Measurements from ENCODE around the gene SMARCD1. TPM values are rescaled to one million over a fixed set of nuclear protein-coding genes. Genes with fewer than 3 reads are reported as not detected.

The SMARCD1 gene
- total RNA-seq, 1 donor from 2014 or later, result 121 TPM

DNA sequence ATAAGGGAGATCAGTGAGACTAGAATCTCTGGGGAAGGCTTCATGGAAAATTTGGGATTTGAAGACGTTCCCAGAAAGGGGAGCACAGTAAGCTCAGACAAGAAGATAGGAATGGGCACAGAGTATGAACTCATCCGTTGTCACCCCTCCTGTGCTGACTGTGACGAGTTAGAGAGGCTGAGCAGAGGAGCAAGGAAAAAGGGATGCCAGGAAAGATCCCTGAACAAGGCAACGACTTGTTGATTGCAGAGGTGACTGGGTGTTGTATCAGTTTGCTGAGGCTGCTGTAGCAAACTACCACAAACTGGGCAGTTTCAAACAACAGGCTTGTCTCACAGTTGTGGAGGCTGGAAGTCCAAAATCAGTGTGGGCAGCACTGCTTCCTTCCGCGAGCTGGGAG is 12.8 kb downstream of the SMARCD1 start:
- no peak overlapping the region for H3K4me3 ChIP-seq
- H3K4me1 ChIP-seq, result peaks cover under 1% of the 10 kb centered on the region
- H3K27me3 ChIP-seq, result no peaks in the 10 kb centered on the region
- H3K79me2 ChIP-seq (ENCODE audit: low read depth), result no peaks in the 10 kb centered on the region
- H3K27ac ChIP-seq, result no peak overlapping the region
- peaks cover 19% of the 10 kb centered on the region for H4K20me1 ChIP-seq (ENCODE audit: low read depth)
- Mint-ChIP-seq H3K36me3 (peaks cover 50% of the 10 kb centered on the region), H3K9me3 (no peaks in the 10 kb centered on the region), H3K4me1 (no peaks in the 10 kb centered on the region), H3K27ac (no peak overlapping the region), H3K4me3 (no peak overlapping the region), H3K27me3 (ENCODE audit: insufficient read depth, low read depth) (no peaks in the 10 kb centered on the region)
- peaks cover 50% of the 10 kb centered on the region for H3F3A ChIP-seq (ENCODE audit: low read depth)
- no peak overlapping the region for H2AFZ ChIP-seq (replicated peaks)
- no peak for DNase-seq (ENCODE audit: low spot score)
- no peak for TF ChIP-seq CTCF (IDR thresholded peaks at IDR 0.05)
- TF ChIP-seq EZH2 (IDR thresholded peaks at IDR 0.05), result no peak
- no peak for TF ChIP-seq EZH2phosphoT487 (IDR thresholded peaks at IDR 0.05)
- no peaks in the 10 kb centered on the region for H3K9me3 ChIP-seq (ENCODE audit: low read depth)
- no peak overlapping the region for H3K4me2 ChIP-seq
- peaks cover 9% of the 10 kb centered on the region for H3K36me3 ChIP-seq
- H3K9ac ChIP-seq, result no peak overlapping the region

DNA sequence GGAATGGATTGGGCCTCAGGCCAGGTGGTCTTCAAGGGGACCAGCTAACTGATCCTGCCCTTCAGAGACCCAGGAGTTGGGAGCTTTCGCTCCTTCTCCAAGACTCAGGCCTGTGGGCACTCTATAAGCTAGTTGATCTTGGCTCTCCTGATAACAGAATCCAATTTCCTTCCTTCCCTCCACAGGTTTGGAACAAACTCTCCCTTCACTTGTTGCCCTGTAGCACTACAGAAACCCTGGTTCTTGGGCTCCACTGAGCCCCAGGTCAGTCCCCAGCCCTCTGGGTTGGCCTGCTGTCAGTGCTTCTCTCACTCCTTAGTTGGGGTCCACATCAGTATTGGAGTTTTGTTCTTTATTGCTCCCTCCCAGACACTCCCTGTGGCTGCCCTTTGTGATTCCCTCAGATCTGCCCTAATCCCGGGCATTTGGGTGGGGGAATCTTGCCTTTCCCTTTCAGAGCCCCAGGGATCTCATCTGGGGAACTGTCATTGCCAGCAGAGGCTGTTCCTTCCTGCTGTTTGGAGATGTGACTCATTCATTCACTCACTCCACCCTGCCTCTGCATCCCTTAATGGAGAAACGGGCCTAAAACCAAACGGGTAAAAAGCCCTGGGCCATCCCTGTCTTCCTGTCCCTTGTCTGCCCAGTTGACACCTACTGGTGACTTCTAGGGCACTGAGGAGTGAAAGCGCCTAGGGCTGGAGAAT is 14.3 kb downstream of the SMARCD1 start:
- peaks cover 19% of the 10 kb centered on the region for H4K20me1 ChIP-seq (ENCODE audit: low read depth)
- no peak overlapping the region for H3K27ac ChIP-seq
- peaks cover 50% of the 10 kb centered on the region for H3F3A ChIP-seq (ENCODE audit: low read depth)
- H3K9me3 ChIP-seq (ENCODE audit: low read depth), result no peaks in the 10 kb centered on the region
- Mint-ChIP-seq H3K27me3 (ENCODE audit: insufficient read depth, low read depth) (peaks cover 2% of the 10 kb centered on the region), H3K36me3 (peaks cover 46% of the 10 kb centered on the region), H3K9me3 (no peaks in the 10 kb centered on the region), H3K27ac (no peak overlapping the region), H3K4me3 (no peak overlapping the region), H3K4me1 (peaks cover 6% of the 10 kb centered on the region)
- no peak overlapping the region for H2AFZ ChIP-seq (replicated peaks)
- no peak overlapping the region for H3K4me2 ChIP-seq
- H3K27me3 ChIP-seq, result no peaks in the 10 kb centered on the region
- TF ChIP-seq CTCF (IDR thresholded peaks at IDR 0.05) (no peak), EZH2phosphoT487 (IDR thresholded peaks at IDR 0.05) (no peak), EZH2 (IDR thresholded peaks at IDR 0.05) (no peak)
- H3K4me3 ChIP-seq, result no peak overlapping the region
- H3K9ac ChIP-seq, result no peak overlapping the region
- peaks cover 8% of the 10 kb centered on the region for H3K4me1 ChIP-seq
- H3K36me3 ChIP-seq, result peaks cover 9% of the 10 kb centered on the region
- DNase-seq (ENCODE audit: low spot score), result no peak
- H3K79me2 ChIP-seq (ENCODE audit: low read depth), result no peaks in the 10 kb centered on the region

- Mint-ChIP-seq H3K27ac (no peak overlapping the region), H3K4me3 (no peak overlapping the region)
- TF ChIP-seq EZH2 (IDR thresholded peaks at IDR 0.05) (no peak), CTCF (IDR thresholded peaks at IDR 0.05) (no peak), EZH2phosphoT487 (IDR thresholded peaks at IDR 0.05) (no peak)
Measured at GRCh38 chr12:50100561-50100960, 15.4 kb downstream of the SMARCD1 start.

More at GRCh38 chr12:50100561-50100960, 15.4 kb downstream of the SMARCD1 start:
- H3K4me2 ChIP-seq, result no peak overlapping the region
- no peak for DNase-seq (ENCODE audit: low spot score)
- Mint-ChIP-seq H3K9me3 (no peaks in the 10 kb centered on the region), H3K27me3 (ENCODE audit: insufficient read depth, low read depth) (peaks cover 2% of the 10 kb centered on the region), H3K36me3 (peaks cover 42% of the 10 kb centered on the region), H3K4me1 (peaks cover 14% of the 10 kb centered on the region)
- H3K27ac ChIP-seq, result peak overlapping the region; percentile 17
- H2AFZ ChIP-seq (replicated peaks), result no peak overlapping the region
- peaks cover 8% of the 10 kb centered on the region for H3K4me1 ChIP-seq
- no peak overlapping the region for H3K4me3 ChIP-seq
- H4K20me1 ChIP-seq (ENCODE audit: low read depth), result peaks cover 10% of the 10 kb centered on the region
- peaks cover 6% of the 10 kb centered on the region for H3K36me3 ChIP-seq
- H3K27me3 ChIP-seq, result no peaks in the 10 kb centered on the region
- H3F3A ChIP-seq (ENCODE audit: low read depth), result peaks cover 49% of the 10 kb centered on the region
- no peaks in the 10 kb centered on the region for H3K79me2 ChIP-seq (ENCODE audit: low read depth)
- H3K9ac ChIP-seq, result no peak overlapping the region
- no peaks in the 10 kb centered on the region for H3K9me3 ChIP-seq (ENCODE audit: low read depth)
